Measurements from ENCODE around the gene VPS8.

DNA sequence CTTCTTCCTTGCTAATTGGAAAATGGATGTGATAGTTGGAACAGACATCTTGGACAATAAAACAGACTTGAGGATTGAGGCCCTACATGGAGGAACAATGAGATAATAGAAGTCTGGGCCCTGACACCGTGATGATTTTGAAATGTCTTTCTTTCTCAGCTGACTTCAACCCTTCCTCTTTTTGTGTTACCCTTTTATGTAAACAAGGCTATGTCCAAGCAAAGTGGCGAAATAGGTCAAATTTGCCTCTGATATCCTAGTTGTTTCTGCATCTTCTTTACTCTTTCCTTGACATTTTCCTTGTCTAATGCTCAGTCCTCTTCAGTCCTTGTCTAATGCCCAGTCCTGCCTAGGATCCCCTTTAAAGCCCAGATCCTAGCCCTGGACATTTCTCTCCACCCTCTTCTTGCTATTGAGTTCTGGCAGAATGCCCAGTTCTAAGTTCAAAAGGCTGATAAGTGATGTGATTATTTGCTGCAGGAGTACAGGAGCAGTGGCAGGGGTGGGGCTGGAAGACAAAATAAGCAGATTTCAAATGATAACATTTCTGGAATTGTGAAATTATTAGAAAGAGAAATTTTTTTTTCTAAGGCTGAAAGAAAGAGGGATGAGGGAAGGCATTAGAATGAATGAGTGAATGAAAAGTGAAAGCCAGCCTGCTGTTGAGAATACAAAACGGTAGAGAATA is 6.5 kb upstream of the VPS8 start:
- no peak for TF ChIP-seq ESRRG (CRISPR knock-in tag; IDR thresholded peaks at IDR 0.05)
- TF ChIP-seq ZFP3 (CRISPR knock-in tag; IDR thresholded peaks at IDR 0.05) = no peak
- TF ChIP-seq, protein P1, sequence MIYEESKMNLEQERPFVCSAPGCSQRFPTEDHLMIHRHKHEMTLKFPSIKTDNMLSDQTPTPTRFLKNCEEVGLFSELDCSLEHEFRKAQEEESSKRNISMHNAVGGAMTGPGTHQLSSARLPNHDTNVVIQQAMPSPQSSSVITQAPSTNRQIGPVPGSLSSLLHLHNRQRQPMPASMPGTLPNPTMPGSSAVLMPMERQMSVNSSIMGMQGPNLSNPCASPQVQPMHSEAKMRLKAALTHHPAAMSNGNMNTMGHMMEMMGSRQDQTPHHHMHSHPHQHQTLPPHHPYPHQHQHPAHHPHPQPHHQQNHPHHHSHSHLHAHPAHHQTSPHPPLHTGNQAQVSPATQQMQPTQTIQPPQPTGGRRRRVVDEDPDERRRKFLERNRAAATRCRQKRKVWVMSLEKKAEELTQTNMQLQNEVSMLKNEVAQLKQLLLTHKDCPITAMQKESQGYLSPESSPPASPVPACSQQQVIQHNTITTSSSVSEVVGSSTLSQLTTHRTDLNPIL (CRISPR knock-in tag; IDR thresholded peaks at IDR 0.05; ENCODE audit: low read depth) = no peak
- TF ChIP-seq CSDC2 (CRISPR knock-in tag; IDR thresholded peaks at IDR 0.05) = no peak
- TF ChIP-seq, protein P2, sequence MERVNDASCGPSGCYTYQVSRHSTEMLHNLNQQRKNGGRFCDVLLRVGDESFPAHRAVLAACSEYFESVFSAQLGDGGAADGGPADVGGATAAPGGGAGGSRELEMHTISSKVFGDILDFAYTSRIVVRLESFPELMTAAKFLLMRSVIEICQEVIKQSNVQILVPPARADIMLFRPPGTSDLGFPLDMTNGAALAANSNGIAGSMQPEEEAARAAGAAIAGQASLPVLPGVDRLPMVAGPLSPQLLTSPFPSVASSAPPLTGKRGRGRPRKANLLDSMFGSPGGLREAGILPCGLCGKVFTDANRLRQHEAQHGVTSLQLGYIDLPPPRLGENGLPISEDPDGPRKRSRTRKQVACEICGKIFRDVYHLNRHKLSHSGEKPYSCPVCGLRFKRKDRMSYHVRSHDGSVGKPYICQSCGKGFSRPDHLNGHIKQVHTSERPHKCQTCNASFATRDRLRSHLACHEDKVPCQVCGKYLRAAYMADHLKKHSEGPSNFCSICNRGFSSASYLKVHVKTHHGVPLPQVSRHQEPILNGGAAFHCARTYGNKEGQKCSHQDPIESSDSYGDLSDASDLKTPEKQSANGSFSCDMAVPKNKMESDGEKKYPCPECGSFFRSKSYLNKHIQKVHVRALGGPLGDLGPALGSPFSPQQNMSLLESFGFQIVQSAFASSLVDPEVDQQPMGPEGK (CRISPR knock-in tag; IDR thresholded peaks at IDR 0.05; ENCODE audit: borderline replicate concordance) = no peak
- TF ChIP-seq ISL1 (CRISPR knock-in tag; IDR thresholded peaks at IDR 0.05) = no peak
- TF ChIP-seq ZNF70 (CRISPR knock-in tag; IDR thresholded peaks at IDR 0.05) = no peak
- no peak for TF ChIP-seq ARNTL (CRISPR knock-in tag; IDR thresholded peaks at IDR 0.05; ENCODE audit: borderline replicate concordance, low read depth)
- TF ChIP-seq ZFP30 (CRISPR knock-in tag; IDR thresholded peaks at IDR 0.05) = no peak
- TF ChIP-seq OSR1 (CRISPR knock-in tag; IDR thresholded peaks at IDR 0.05) = no peak
- no peak for TF ChIP-seq BACH2 (CRISPR knock-in tag; IDR thresholded peaks at IDR 0.05; ENCODE audit: borderline replicate concordance)
- TF ChIP-seq RARB (CRISPR knock-in tag; IDR thresholded peaks at IDR 0.05) = no peak
